GM10266 (cell line): ENCODE measurements around the gene PDLIM3.
"Not testable (repeated sequence)": the region's sequence is repeated elsewhere in the genome, so short reads cannot be mapped to it uniquely, and the experiment has no call there.

Source experiments
- DNase-seq: peaks from one replicate; pipeline ENCODE4 v3.0.0; 2012; ENCODE audit errors: extremely low spot score
- TF ChIP-seq, protein P1 (sequence below): IDR thresholded peaks from 2 replicates; pipeline ENCODE4 v1.5.1; 2012; ENCODE audit warnings: mild to moderate bottlenecking, low read depth; ENCODE audit not compliant: control insufficient read depth, insufficient read depth; ENCODE audit errors: missing control alignments

PDLIM3 gene

DNA sequence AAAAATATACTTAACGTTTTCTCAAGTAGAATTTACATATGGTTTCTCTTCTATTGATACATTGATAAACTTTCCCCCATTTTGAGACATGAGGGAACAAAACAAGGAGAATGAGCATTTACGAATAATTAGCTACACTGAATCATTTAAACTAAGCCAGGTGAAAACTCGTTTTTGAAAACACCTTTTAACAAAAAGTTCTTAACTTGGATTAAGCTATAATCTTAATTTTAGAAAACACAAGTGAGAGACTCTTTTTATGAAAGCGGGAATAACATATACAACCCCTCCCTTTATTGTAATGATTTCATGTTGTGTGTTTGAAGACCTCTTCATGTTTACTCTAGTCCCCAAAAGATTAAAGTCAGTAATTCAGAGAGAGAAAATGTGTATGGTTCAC, 20.1 kb downstream of the PDLIM3 start:
- TF ChIP-seq, protein P1, sequence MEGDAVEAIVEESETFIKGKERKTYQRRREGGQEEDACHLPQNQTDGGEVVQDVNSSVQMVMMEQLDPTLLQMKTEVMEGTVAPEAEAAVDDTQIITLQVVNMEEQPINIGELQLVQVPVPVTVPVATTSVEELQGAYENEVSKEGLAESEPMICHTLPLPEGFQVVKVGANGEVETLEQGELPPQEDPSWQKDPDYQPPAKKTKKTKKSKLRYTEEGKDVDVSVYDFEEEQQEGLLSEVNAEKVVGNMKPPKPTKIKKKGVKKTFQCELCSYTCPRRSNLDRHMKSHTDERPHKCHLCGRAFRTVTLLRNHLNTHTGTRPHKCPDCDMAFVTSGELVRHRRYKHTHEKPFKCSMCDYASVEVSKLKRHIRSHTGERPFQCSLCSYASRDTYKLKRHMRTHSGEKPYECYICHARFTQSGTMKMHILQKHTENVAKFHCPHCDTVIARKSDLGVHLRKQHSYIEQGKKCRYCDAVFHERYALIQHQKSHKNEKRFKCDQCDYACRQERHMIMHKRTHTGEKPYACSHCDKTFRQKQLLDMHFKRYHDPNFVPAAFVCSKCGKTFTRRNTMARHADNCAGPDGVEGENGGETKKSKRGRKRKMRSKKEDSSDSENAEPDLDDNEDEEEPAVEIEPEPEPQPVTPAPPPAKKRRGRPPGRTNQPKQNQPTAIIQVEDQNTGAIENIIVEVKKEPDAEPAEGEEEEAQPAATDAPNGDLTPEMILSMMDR, result no peak
- no peak for DNase-seq

- TF ChIP-seq, protein P1, result no peak
- DNase-seq, result no peak
Measured at GRCh38 chr4:185514182-185514697, 21.1 kb downstream of the PDLIM3 start.

- no peak for DNase-seq
- TF ChIP-seq, protein P1, result no peak
Measured at GRCh38 chr4:185513489-185514181, 21.7 kb downstream of the PDLIM3 start.

DNA sequence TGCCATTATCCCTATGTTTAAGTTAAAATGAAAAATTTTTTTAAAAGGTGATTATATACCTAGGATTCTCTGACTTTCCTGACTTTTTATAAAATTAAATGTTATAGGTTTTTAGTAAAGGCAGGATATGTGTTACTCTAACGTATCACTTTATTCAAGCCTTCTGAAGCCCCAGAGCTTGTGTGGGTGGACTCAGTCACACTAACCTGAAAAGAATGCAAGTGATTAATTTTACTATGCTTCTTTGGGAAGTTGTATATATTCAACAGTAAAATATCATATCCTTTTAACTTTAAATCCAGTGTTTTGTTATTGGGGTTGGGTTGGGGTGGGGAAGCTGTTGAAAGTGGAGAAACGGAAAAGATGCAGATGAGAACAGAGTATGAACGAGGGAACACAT, 22.8 kb downstream of the PDLIM3 start:
- TF ChIP-seq, protein P1, result no peak
- DNase-seq, result no peak

DNA sequence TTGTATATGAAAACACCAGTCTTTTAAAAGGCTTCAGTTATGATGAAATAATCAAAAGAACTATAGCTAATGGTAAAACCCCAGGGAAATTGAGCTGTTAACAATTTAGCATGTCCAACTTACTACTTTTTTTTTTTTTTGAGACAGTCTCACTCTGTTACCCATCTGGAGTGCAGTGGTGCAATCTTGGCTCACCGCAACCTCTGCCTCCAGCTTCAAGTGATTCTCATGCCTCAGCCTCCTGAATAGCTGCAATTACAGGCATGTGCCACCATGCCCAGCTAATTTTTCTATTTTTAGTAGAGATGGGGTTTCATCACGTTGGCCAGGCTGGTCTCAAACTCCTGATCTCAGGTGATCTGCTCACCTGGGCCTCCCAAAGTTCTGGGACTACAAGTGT, 24.1 kb downstream of the PDLIM3 start:
- DNase-seq, result not testable (repeated sequence)

GRCh38 chr4:185510806-185511205, 24.5 kb downstream of the PDLIM3 start:
- DNase-seq, result no peak
- TF ChIP-seq, protein P1, result no peak

DNA sequence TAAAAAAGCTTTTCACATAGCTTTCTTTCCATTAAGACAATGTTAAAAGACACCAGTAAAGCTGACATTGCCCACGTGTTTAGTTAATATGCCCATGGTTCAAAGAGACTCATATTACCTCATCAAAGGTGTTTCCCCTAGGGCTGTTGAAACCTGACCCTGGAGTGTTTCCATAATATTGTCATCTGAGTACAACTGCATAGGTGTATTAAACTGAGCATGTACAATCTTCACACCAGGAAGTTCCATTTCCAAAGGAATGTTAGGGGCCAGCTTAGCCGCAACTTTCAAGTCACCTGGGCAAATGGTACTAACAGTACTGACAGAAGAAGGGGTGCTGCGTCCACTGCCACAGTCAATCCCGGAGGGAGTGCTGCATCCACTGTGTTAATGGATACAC, 27.1 kb downstream of the PDLIM3 start:
- TF ChIP-seq, protein P1, result no peak
- no peak for DNase-seq
